GM23338 (cell line): Measurements from ENCODE around the gene SIK2. TPM values are rescaled to one million over a fixed set of nuclear protein-coding genes. Genes with fewer than 3 reads are reported as not detected.

ENCODE experiments used
- ATAC-seq: fragments of 200-7000 bp; cut with Tn5 transposase; 3 replicates; pipeline ENCODE4 v1.9.1; 2020
- DNase-seq: peaks from one replicate; pipeline ENCODE4 v3.0.0-alpha.2; 2015; ENCODE audit warnings: low spot score
- H2AFZ ChIP-seq: fragments of 200-600 bp; sonication (generic); 2 replicates; pipeline ENCODE4 v1.8.0; 2016; ENCODE audit warnings: antibody characterized with exemption, mild to moderate bottlenecking, moderate library complexity
- H3F3A ChIP-seq: fragments of 200-600 bp; sonication (generic); replicated peaks from 2 replicates; pipeline ENCODE4 v1.8.0; 2017; ENCODE audit warnings: antibody characterized with exemption, mixed run types, low read depth
- H3K27ac ChIP-seq: fragments of 200-600 bp; sonication (generic); 2 replicates; pipeline ENCODE4 v1.6.1; 2016; ENCODE audit warnings: low read depth
- H3K27me3 ChIP-seq: fragments of 200-600 bp; sonication (generic); 2 replicates; pipeline ENCODE4 v1.8.0; 2016; ENCODE audit warnings: mild to moderate bottlenecking, mixed run types, moderate library complexity; ENCODE audit not compliant: insufficient read depth
- H3K36me3 ChIP-seq: fragments of 200-600 bp; sonication (generic); 2 replicates; pipeline ENCODE4 v1.8.0; 2016; ENCODE audit warnings: mild to moderate bottlenecking; ENCODE audit not compliant: insufficient read depth
- H3K4me1 ChIP-seq: fragments of 200-600 bp; sonication (generic); 2 replicates; pipeline ENCODE4 v1.8.0; 2016; ENCODE audit warnings: mild to moderate bottlenecking, moderate library complexity; ENCODE audit not compliant: insufficient read depth
- H3K4me2 ChIP-seq: fragments of 200-600 bp; sonication (generic); 2 replicates; pipeline ENCODE4 v1.7.1; 2017; ENCODE audit warnings: mixed run types
- H3K4me3 ChIP-seq: fragments of 200-600 bp; sonication (generic); 2 replicates; pipeline ENCODE4 v1.6.1; 2016; ENCODE audit warnings: mixed run types
- H3K79me2 ChIP-seq: fragments of 200-600 bp; sonication (generic); replicated peaks from 2 replicates; pipeline ENCODE4 v1.8.0; 2017; ENCODE audit warnings: mild to moderate bottlenecking; ENCODE audit not compliant: insufficient read depth
- H3K9me2 ChIP-seq: fragments of 200-600 bp; sonication (generic); 2 replicates; pipeline ENCODE4 v1.8.0; 2017; ENCODE audit not compliant: insufficient read depth
- H4K20me1 ChIP-seq: fragments of 200-600 bp; sonication (generic); replicated peaks from 2 replicates; pipeline ENCODE4 v1.8.0; 2017; ENCODE audit warnings: mild to moderate bottlenecking; ENCODE audit not compliant: insufficient read depth
- H3K27ac Mint-ChIP-seq: 2 replicates; pipeline ENCODE4 v1.8.0; 2020; ENCODE audit warnings: inconsistent platforms, mild to moderate bottlenecking, moderate library complexity, mixed read lengths
- H3K27me3 Mint-ChIP-seq: 3 replicates; pipeline ENCODE4 v1.8.0; 2022; ENCODE audit warnings: low read depth, mild to moderate bottlenecking, moderate library complexity, mixed read lengths, inconsistent platforms; ENCODE audit not compliant: insufficient read depth, poor library complexity
- H3K36me3 Mint-ChIP-seq: 3 replicates; pipeline ENCODE4 v1.8.0; 2021; ENCODE audit warnings: low read depth, mild to moderate bottlenecking, inconsistent platforms, moderate library complexity, mixed read lengths
- H3K4me1 Mint-ChIP-seq: 3 replicates; pipeline ENCODE4 v1.8.0; 2020; ENCODE audit warnings: mild to moderate bottlenecking, inconsistent platforms, mixed read lengths
- H3K4me3 Mint-ChIP-seq: 3 replicates; pipeline ENCODE4 v1.8.0; 2021; ENCODE audit warnings: moderate library complexity, mild to moderate bottlenecking, inconsistent platforms, mixed read lengths
- H3K9me3 Mint-ChIP-seq: 3 replicates; pipeline ENCODE4 v1.8.0; 2020; ENCODE audit warnings: moderate library complexity, mild to moderate bottlenecking, inconsistent platforms, mixed read lengths
- CREB1 ChIP-seq: fragments of 250-450 bp; sonication (Bioruptor Pico); IDR thresholded peaks from 2 replicates; pipeline ENCODE4 v1.5.0; 2020; ENCODE audit warnings: low read depth, mild to moderate bottlenecking, moderate library complexity
- EZH2 ChIP-seq: fragments of 200-600 bp; sonication (generic); IDR thresholded peaks from one replicate; pipeline ENCODE4 v1.8.0; 2017; ENCODE audit warnings: antibody characterized with exemption, mild to moderate bottlenecking, low read depth; ENCODE audit not compliant: unreplicated experiment
- EZH2phosphoT487 ChIP-seq: fragments of 200-600 bp; sonication (generic); IDR thresholded peaks from one replicate; pipeline ENCODE4 v1.8.1; 2018; ENCODE audit warnings: antibody characterized with exemption; ENCODE audit not compliant: unreplicated experiment
- JUNB ChIP-seq: IDR thresholded peaks from one replicate; pipeline ENCODE4 v1.6.1; 2016; ENCODE audit warnings: antibody characterized with exemption; ENCODE audit not compliant: unreplicated experiment
- NANOG ChIP-seq: IDR thresholded peaks from 2 replicates; pipeline ENCODE4 v1.6.1; 2016; ENCODE audit warnings: antibody characterized with exemption, borderline replicate concordance
- POLR2AphosphoS5 ChIP-seq: IDR thresholded peaks from 2 replicates; pipeline ENCODE4 v1.6.1; 2016; ENCODE audit warnings: antibody characterized with exemption, low read depth
- STAT1 ChIP-seq: IDR thresholded peaks from one replicate; pipeline ENCODE4 v1.6.1; 2016; ENCODE audit warnings: antibody characterized with exemption; ENCODE audit not compliant: unreplicated experiment
- ZNF114 ChIP-seq: fragments of 250-450 bp; sonication (Bioruptor Pico); IDR thresholded peaks from 2 replicates; pipeline ENCODE4 v1.5.0; 2020; ENCODE audit warnings: mild to moderate bottlenecking, moderate library complexity
- ZNF331 ChIP-seq: fragments of 250-450 bp; sonication (Bioruptor Pico); IDR thresholded peaks from 2 replicates; pipeline ENCODE4 v1.5.0; 2020; ENCODE audit warnings: low read depth, mild to moderate bottlenecking, moderate library complexity
- polyA plus RNA-seq: library from polyadenylated mRNA; unstranded; fragments of >200 nt; fragmentation: Nextera tagmentation; extraction: Ambion mirVana; gene quantifications from 2 replicates; pipeline ENCODE4 v1.2.1, GENCODE V29; 2016
- total RNA-seq: library from RNA; depleted of rRNA; stranded (reverse); fragments of >200 nt; shearing (Covaris generic); gene quantifications from 2 replicates; pipeline ENCODE4 v1.2.3, GENCODE V29; 2014
- TF ChIP-seq, protein P1 (sequence below): fragments of 250-450 bp; sonication (Bioruptor Pico); IDR thresholded peaks from 2 replicates; pipeline ENCODE4 v1.5.0; 2020; ENCODE audit warnings: mild to moderate bottlenecking, moderate library complexity
- TF ChIP-seq, protein P2 (sequence below): IDR thresholded peaks from 2 replicates; pipeline ENCODE4 v1.6.1; 2016; ENCODE audit warnings: antibody characterized with exemption
- TF ChIP-seq, protein P3 (sequence below), 2 experiments: fragments of 200-600 bp in 1 of 2; sonication (generic) in 1 of 2; conservative IDR thresholded peaks; 2 replicates each; pipeline versions ENCODE4 v1.5.1 to v1.6.1; 2016 to 2017; ENCODE audit warnings: antibody characterized with exemption in 2 of 2, low read depth in 2 of 2, mild to moderate bottlenecking in 2 of 2, moderate library complexity in 1 of 2
- TF ChIP-seq, protein P4 (sequence below): IDR thresholded peaks from one replicate; pipeline ENCODE4 v1.6.1; 2018; ENCODE audit warnings: antibody characterized with exemption; ENCODE audit not compliant: unreplicated experiment

SIK2 gene
- total and polyA plus RNA-seq, 2 experiments from 2014 or later, result 2.3 to 6.7 TPM

DNA sequence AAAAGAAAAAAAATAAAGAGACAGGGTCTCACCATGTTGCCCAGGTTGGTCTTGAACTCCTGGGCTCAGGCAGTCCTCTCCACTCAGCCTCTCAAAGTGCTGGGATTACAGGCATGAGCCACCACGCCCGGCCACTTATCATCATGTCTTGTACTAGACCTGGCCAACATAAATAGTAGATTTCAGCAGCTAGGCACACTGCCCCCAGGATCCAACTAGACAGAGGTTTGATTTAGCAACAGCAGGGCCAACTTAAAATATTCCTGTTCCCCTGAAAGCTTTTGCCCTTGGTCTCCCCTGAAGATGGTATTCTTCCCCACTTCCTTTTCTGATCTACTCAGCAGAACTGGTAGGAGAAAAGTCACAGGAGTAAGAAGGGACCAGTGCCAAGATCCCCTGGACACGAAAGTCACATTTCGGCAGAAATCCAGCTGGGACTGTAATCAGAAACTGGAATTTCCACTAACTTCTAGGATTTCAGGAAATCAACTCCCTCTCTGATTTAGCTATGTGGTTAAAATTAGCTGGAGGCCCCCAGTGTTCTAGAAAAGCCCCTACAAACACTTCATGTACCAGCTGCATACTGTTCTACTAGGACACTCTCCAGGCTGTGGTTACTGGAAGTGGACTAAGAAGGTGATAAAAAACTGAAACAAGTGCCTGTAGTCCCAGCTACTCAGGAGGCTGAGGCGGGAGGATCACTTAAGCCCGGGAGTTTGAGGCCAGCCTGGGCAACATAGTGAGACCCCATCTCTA is 172.9 kb downstream of the SIK2 start:
- no peak overlapping the region for H3K4me3 ChIP-seq
- H3K27ac ChIP-seq, result no peak overlapping the region
- DNase-seq, result no peak
- H3K27ac Mint-ChIP-seq, result no peak overlapping the region
- H3K79me2 ChIP-seq, result no peaks in the 10 kb centered on the region
- H3K4me3 Mint-ChIP-seq, result no peak overlapping the region
- H3K9me3 Mint-ChIP-seq, result no peaks in the 10 kb centered on the region
- no peaks in the 10 kb centered on the region for H3K36me3 ChIP-seq
- H3K36me3 Mint-ChIP-seq, result no peaks in the 10 kb centered on the region
- H3K4me1 Mint-ChIP-seq, result peaks cover 22% of the 10 kb centered on the region; the same call in 2 of the 3 replicates
- H3K4me1 ChIP-seq, result peaks cover 21% of the 10 kb centered on the region
- no peak for ATAC-seq
- H3K9me2 ChIP-seq, result no peaks in the 10 kb centered on the region
- TF ChIP-seq, protein P1, sequence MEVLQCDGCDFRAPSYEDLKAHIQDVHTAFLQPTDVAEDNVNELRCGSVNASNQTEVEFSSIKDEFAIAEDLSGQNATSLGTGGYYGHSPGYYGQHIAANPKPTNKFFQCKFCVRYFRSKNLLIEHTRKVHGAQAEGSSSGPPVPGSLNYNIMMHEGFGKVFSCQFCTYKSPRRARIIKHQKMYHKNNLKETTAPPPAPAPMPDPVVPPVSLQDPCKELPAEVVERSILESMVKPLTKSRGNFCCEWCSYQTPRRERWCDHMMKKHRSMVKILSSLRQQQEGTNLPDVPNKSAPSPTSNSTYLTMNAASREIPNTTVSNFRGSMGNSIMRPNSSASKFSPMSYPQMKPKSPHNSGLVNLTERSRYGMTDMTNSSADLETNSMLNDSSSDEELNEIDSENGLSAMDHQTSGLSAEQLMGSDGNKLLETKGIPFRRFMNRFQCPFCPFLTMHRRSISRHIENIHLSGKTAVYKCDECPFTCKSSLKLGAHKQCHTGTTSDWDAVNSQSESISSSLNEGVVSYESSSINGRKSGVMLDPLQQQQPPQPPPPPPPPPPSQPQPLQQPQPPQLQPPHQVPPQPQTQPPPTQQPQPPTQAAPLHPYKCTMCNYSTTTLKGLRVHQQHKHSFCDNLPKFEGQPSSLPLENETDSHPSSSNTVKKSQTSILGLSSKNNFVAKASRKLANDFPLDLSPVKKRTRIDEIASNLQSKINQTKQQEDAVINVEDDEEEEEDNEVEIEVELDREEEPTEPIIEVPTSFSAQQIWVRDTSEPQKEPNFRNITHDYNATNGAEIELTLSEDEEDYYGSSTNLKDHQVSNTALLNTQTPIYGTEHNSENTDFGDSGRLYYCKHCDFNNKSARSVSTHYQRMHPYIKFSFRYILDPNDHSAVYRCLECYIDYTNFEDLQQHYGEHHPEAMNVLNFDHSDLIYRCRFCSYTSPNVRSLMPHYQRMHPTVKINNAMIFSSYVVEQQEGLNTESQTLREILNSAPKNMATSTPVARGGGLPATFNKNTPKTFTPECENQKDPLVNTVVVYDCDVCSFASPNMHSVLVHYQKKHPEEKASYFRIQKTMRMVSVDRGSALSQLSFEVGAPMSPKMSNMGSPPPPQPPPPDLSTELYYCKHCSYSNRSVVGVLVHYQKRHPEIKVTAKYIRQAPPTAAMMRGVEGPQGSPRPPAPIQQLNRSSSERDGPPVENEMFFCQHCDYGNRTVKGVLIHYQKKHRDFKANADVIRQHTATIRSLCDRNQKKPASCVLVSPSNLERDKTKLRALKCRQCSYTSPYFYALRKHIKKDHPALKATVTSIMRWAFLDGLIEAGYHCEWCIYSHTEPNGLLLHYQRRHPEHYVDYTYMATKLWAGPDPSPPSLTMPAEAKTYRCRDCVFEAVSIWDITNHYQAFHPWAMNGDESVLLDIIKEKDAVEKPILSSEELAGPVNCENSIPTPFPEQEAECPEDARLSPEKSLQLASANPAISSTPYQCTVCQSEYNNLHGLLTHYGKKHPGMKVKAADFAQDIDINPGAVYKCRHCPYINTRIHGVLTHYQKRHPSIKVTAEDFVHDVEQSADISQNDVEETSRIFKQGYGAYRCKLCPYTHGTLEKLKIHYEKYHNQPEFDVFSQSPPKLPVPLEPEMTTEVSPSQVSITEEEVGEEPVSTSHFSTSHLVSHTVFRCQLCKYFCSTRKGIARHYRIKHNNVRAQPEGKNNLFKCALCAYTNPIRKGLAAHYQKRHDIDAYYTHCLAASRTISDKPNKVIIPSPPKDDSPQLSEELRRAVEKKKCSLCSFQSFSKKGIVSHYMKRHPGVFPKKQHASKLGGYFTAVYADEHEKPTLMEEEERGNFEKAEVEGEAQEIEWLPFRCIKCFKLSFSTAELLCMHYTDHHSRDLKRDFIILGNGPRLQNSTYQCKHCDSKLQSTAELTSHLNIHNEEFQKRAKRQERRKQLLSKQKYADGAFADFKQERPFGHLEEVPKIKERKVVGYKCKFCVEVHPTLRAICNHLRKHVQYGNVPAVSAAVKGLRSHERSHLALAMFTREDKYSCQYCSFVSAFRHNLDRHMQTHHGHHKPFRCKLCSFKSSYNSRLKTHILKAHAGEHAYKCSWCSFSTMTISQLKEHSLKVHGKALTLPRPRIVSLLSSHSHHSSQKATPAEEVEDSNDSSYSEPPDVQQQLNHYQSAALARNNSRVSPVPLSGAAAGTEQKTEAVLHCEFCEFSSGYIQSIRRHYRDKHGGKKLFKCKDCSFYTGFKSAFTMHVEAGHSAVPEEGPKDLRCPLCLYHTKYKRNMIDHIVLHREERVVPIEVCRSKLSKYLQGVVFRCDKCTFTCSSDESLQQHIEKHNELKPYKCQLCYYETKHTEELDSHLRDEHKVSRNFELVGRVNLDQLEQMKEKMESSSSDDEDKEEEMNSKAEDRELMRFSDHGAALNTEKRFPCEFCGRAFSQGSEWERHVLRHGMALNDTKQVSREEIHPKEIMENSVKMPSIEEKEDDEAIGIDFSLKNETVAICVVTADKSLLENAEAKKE (CRISPR knock-in tag), result no peak
- no peak for TF ChIP-seq POLR2AphosphoS5
- no peak for TF ChIP-seq NANOG
- TF ChIP-seq STAT1, result no peak
- TF ChIP-seq EZH2phosphoT487, result no peak
- TF ChIP-seq CREB1 (CRISPR knock-in tag), result no peak
- TF ChIP-seq, protein P2, sequence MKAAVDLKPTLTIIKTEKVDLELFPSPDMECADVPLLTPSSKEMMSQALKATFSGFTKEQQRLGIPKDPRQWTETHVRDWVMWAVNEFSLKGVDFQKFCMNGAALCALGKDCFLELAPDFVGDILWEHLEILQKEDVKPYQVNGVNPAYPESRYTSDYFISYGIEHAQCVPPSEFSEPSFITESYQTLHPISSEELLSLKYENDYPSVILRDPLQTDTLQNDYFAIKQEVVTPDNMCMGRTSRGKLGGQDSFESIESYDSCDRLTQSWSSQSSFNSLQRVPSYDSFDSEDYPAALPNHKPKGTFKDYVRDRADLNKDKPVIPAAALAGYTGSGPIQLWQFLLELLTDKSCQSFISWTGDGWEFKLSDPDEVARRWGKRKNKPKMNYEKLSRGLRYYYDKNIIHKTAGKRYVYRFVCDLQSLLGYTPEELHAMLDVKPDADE, result no peak
- TF ChIP-seq ZNF114 (CRISPR knock-in tag), result no peak
- TF ChIP-seq JUNB, result no peak
- no peak for TF ChIP-seq EZH2
- TF ChIP-seq, protein P3, sequence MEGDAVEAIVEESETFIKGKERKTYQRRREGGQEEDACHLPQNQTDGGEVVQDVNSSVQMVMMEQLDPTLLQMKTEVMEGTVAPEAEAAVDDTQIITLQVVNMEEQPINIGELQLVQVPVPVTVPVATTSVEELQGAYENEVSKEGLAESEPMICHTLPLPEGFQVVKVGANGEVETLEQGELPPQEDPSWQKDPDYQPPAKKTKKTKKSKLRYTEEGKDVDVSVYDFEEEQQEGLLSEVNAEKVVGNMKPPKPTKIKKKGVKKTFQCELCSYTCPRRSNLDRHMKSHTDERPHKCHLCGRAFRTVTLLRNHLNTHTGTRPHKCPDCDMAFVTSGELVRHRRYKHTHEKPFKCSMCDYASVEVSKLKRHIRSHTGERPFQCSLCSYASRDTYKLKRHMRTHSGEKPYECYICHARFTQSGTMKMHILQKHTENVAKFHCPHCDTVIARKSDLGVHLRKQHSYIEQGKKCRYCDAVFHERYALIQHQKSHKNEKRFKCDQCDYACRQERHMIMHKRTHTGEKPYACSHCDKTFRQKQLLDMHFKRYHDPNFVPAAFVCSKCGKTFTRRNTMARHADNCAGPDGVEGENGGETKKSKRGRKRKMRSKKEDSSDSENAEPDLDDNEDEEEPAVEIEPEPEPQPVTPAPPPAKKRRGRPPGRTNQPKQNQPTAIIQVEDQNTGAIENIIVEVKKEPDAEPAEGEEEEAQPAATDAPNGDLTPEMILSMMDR (conservative IDR thresholded peaks at IDR 0.05; ENCODE audit: low read depth in 2 of 2), result no peak
- TF ChIP-seq ZNF331 (CRISPR knock-in tag), result no peak
- TF ChIP-seq, protein P4, sequence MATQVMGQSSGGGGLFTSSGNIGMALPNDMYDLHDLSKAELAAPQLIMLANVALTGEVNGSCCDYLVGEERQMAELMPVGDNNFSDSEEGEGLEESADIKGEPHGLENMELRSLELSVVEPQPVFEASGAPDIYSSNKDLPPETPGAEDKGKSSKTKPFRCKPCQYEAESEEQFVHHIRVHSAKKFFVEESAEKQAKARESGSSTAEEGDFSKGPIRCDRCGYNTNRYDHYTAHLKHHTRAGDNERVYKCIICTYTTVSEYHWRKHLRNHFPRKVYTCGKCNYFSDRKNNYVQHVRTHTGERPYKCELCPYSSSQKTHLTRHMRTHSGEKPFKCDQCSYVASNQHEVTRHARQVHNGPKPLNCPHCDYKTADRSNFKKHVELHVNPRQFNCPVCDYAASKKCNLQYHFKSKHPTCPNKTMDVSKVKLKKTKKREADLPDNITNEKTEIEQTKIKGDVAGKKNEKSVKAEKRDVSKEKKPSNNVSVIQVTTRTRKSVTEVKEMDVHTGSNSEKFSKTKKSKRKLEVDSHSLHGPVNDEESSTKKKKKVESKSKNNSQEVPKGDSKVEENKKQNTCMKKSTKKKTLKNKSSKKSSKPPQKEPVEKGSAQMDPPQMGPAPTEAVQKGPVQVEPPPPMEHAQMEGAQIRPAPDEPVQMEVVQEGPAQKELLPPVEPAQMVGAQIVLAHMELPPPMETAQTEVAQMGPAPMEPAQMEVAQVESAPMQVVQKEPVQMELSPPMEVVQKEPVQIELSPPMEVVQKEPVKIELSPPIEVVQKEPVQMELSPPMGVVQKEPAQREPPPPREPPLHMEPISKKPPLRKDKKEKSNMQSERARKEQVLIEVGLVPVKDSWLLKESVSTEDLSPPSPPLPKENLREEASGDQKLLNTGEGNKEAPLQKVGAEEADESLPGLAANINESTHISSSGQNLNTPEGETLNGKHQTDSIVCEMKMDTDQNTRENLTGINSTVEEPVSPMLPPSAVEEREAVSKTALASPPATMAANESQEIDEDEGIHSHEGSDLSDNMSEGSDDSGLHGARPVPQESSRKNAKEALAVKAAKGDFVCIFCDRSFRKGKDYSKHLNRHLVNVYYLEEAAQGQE, result no peak
- 0 out of 2 replicates have a peak, but pooled peaks cover 5% of the 10 kb centered on the region for H3F3A ChIP-seq
- peaks cover 5% of the 10 kb centered on the region for H3K27me3 Mint-ChIP-seq
- H2AFZ ChIP-seq, result no peak overlapping the region
- H3K27me3 ChIP-seq, result no peaks in the 10 kb centered on the region
- H4K20me1 ChIP-seq, result no peaks in the 10 kb centered on the region
- H3K4me2 ChIP-seq, result no peak overlapping the region
